GM19397 (cell line): ENCODE measurements around the gene CRMP1.

ENCODE experiments used
- ATAC-seq: cut with Tn5 transposase; IDR thresholded peaks from one replicate; pipeline ENCODE4 v1.9.1; 2021; ENCODE audit warnings: mild to moderate bottlenecking, moderate library complexity; ENCODE audit not compliant: unreplicated experiment

Gene CRMP1

GRCh38 chr4:5893004-5893580, at the start of gene CRMP1:
CRMP1 (minus strand) TSS chr4:5893086; CDS start chr4:5892969, 117 bp downstream.
- no peak for ATAC-seq

GRCh38 chr4:5941601-5942000, 48.7 kb upstream of the CRMP1 start:
- ATAC-seq: no peak

GRCh38 chr4:5940470-5941203, 47.8 kb upstream of the CRMP1 start:
- no peak for ATAC-seq

- no peak for ATAC-seq
Observed at GRCh38 chr4:5933996-5934831, 41.3 kb upstream of the CRMP1 start.

GRCh38 chr4:5933116-5933515, 40.2 kb upstream of the CRMP1 start:
- no peak for ATAC-seq

- no peak for ATAC-seq
Observed at GRCh38 chr4:5932035-5932568, 39.2 kb upstream of the CRMP1 start.

- ATAC-seq: no peak
Observed at GRCh38 chr4:5931526-5931925, 38.6 kb upstream of the CRMP1 start.

GRCh38 chr4:5930876-5931275, 38.0 kb upstream of the CRMP1 start:
- ATAC-seq: no peak

- no peak for ATAC-seq
Observed at GRCh38 chr4:5930456-5930855, 37.6 kb upstream of the CRMP1 start.

- no peak for ATAC-seq
Observed at GRCh38 chr4:5928844-5929420, 36.0 kb upstream of the CRMP1 start.

GRCh38 chr4:5928274-5928673, 35.4 kb upstream of the CRMP1 start:
- no peak for ATAC-seq

- ATAC-seq: no peak
Observed at GRCh38 chr4:5927747-5928146, 34.9 kb upstream of the CRMP1 start.

- ATAC-seq: no peak
Observed at GRCh38 chr4:5927116-5927515, 34.2 kb upstream of the CRMP1 start.

- no peak for ATAC-seq
Observed at GRCh38 chr4:5926598-5926997, 33.7 kb upstream of the CRMP1 start.

- ATAC-seq: no peak
Observed at GRCh38 chr4:5925419-5926200, 32.7 kb upstream of the CRMP1 start.

GRCh38 chr4:5924461-5925125, 31.7 kb upstream of the CRMP1 start:
- ATAC-seq: no peak

- no peak for ATAC-seq
Observed at GRCh38 chr4:5923376-5923775, 30.5 kb upstream of the CRMP1 start.

- ATAC-seq: no peak
Observed at GRCh38 chr4:5922556-5922955, 29.7 kb upstream of the CRMP1 start.

- no peak for ATAC-seq
Observed at GRCh38 chr4:5921981-5922380, 29.1 kb upstream of the CRMP1 start.
